ENCODE results near the gene RND1.
A peak's percentile ranks its signal among the peaks of the same experiment; 100 is the strongest.

Gene RND1

GRCh38 chr12:48827026-48827425, 38.6 kb downstream of the RND1 start:
- no peak for DNase-seq

GRCh38 chr12:48826209-48826855, 39.3 kb downstream of the RND1 start:
- DNase-seq = no peak

GRCh38 chr12:48824905-48825304, 40.8 kb downstream of the RND1 start:
- DNase-seq = no peak

- no peak for DNase-seq
These were observed 41.6 kb downstream of the RND1 start for GRCh38 chr12:48824112-48824511.

GRCh38 chr12:48823281-48823680, 42.4 kb downstream of the RND1 start:
- no peak for DNase-seq

GRCh38 chr12:48822711-48823110, 43.0 kb downstream of the RND1 start:
- DNase-seq = no peak

GRCh38 chr12:48822139-48822538, 43.5 kb downstream of the RND1 start:
- DNase-seq = no peak

GRCh38 chr12:48819986-48820725, 45.5 kb downstream of the RND1 start:
- no peak for DNase-seq

GRCh38 chr12:48818831-48819590, 46.7 kb downstream of the RND1 start:
- no peak for DNase-seq

- DNase-seq = peak; percentile 66
These were observed 47.5 kb downstream of the RND1 start, which contains the start of gene CACNB3 for GRCh38 chr12:48817873-48818830. TSS of gene CACNB3 (plus strand) at chr12:48818496. CDS start at chr12:48818930, 434 bp downstream.

- no peak for DNase-seq
These were observed 49.4 kb downstream of the RND1 start for GRCh38 chr12:48816143-48816854.

- peak; percentile 49 for DNase-seq
These were observed 50.3 kb downstream of the RND1 start for GRCh38 chr12:48815126-48816110.

GRCh38 chr12:48814262-48815125, 51.2 kb downstream of the RND1 start:
- DNase-seq = peak; percentile 35

- no peak for DNase-seq
These were observed 52.0 kb downstream of the RND1 start for GRCh38 chr12:48813465-48814261.

GRCh38 chr12:48812389-48812788, 53.3 kb downstream of the RND1 start:
- DNase-seq = no peak

GRCh38 chr12:48811437-48812090, 54.1 kb downstream of the RND1 start:
- DNase-seq = no peak

- DNase-seq = no peak
These were observed 54.7 kb downstream of the RND1 start for GRCh38 chr12:48810903-48811431.

- DNase-seq = no peak
These were observed 57.7 kb downstream of the RND1 start for GRCh38 chr12:48807981-48808380.

Data from NCI-H1105 (cell line).